ENCODE results near the gene KLF16. TPM values are rescaled to one million over a fixed set of nuclear protein-coding genes. Genes with fewer than 3 reads are reported as not detected.

Gene KLF16
- total RNA-seq, 4 donors from 2014 or later = 1.8 to 6.4 (median 3.4) TPM

GRCh38 chr19:1905110-1905862 is 41.9 kb upstream of the KLF16 start, which contains the start of the genes ADAT3 and SCAMP4:
Gene ADAT3, plus strand, starts transcription at chr19:1905399. Its CDS starts 6,649 bp downstream, at chr19:1912048.
Gene SCAMP4, plus strand, starts transcription at chr19:1905399. Its CDS starts 9,621 bp downstream, at chr19:1915020.
- H3K4me1 ChIP-seq = peaks cover 26 to 56% of the 10 kb centered on the region in 2 donors

GRCh38 chr19:1904860-1905109 is 41.4 kb upstream of the KLF16 start:
- Histone ChIP-seq H3K4me1 (peaks cover 26 to 51% of the 10 kb centered on the region in 2 donors), H3K4me3 (replicated peaks in 1 of 3) (no peak overlapping the region), H3K9me3 (no peaks in the 10 kb centered on the region), H3K27me3 (no peaks in the 10 kb centered on the region), H3K36me3 (no peaks in the 10 kb centered on the region), H3K27ac (peak overlapping the region; percentile 95 to 99 (median 98))
- WGBS, 2 donors = 18 to 54% methylated on average over 5 to 8 of the region's 8 CpGs
- TF ChIP-seq POLR2A (IDR thresholded peaks at IDR 0.05) = no peak
- TF ChIP-seq CTCF (IDR thresholded peaks at IDR 0.05) = no peak
- intact Hi-C loops (cut with DNase I) = no loop called here
- DNase-seq = no peak

More at GRCh38 chr19:1905110-1905862, 41.9 kb upstream of the KLF16 start, which contains the start of the genes ADAT3 and SCAMP4:
- Histone ChIP-seq H3K27me3 (no peaks in the 10 kb centered on the region), H3K27ac (peak within 1 kb of the TSS; percentile 95 to 99 (median 98)), H3K36me3 (no peaks in the 10 kb centered on the region), H3K4me3 (replicated peaks in 1 of 3) (peak within 1 kb of the TSS; percentile 16 to 45 (median 28)), H3K9me3 (no peaks in the 10 kb centered on the region)
- TF ChIP-seq POLR2A (IDR thresholded peaks at IDR 0.05) = peak; percentile 55 to 89
- TF ChIP-seq CTCF (IDR thresholded peaks at IDR 0.05) = no peak
- DNase-seq = peak; percentile 99
- intact Hi-C loops (cut with DNase I) = no loop called here
- 4 to 5% methylated on average over 18 to 20 of the region's 92 CpGs for WGBS, 2 donors

GRCh38 chr19:1902923-1903322 is 39.5 kb upstream of the KLF16 start:
- no peaks in the 10 kb centered on the region for H3K36me3 ChIP-seq
- WGBS, 2 donors = 69 to 78% methylated on average over 6 of the region's 6 CpGs
- no peaks in the 10 kb centered on the region for H3K9me3 ChIP-seq
- DNase-seq = no peak
- no peaks in the 10 kb centered on the region for H3K27me3 ChIP-seq
- peak overlapping the region; percentile 89 to 99 (median 98) for H3K27ac ChIP-seq
- no peak overlapping the region for H3K4me3 ChIP-seq (replicated peaks in 1 of 3)
- H3K4me1 ChIP-seq = peaks cover 26 to 42% of the 10 kb centered on the region in 2 donors
- intact Hi-C loops (cut with DNase I) = no loop called here
- TF ChIP-seq POLR2A (IDR thresholded peaks at IDR 0.05) (no peak), CTCF (IDR thresholded peaks at IDR 0.05) (no peak)

GRCh38 chr19:1901940-1902404 is 38.6 kb upstream of the KLF16 start:
- Histone ChIP-seq H3K27ac (peak overlapping the region in 2 of 3 donors; percentile 3 to 39), H3K27me3 (no peaks in the 10 kb centered on the region), H3K4me1 (peaks cover 29 to 46% of the 10 kb centered on the region in 2 donors), H3K4me3 (replicated peaks in 1 of 3) (no peak overlapping the region), H3K9me3 (no peaks in the 10 kb centered on the region), H3K36me3 (no peaks in the 10 kb centered on the region)
- intact Hi-C loops (cut with DNase I) = no loop called here
- TF ChIP-seq POLR2A (IDR thresholded peaks at IDR 0.05) (no peak), CTCF (IDR thresholded peaks at IDR 0.05) (no peak)
- WGBS, 2 donors = 52 to 57% methylated on average over 16 of the region's 16 CpGs
- DNase-seq = peak; percentile 70 to 72

- no peak overlapping the region for H3K4me3 ChIP-seq (replicated peaks in 1 of 3)
- no peaks in the 10 kb centered on the region for H3K36me3 ChIP-seq
- 92 to 96% methylated on average over 13 of the region's 13 CpGs for WGBS, 2 donors
- H3K9me3 ChIP-seq = no peaks in the 10 kb centered on the region
- peaks cover 3 to 11% of the 10 kb centered on the region in 2 donors for H3K4me1 ChIP-seq
- TF ChIP-seq CTCF (IDR thresholded peaks at IDR 0.05) (no peak), POLR2A (IDR thresholded peaks at IDR 0.05) (no peak)
- DNase-seq = no peak
- H3K27me3 ChIP-seq = no peaks in the 10 kb centered on the region
- H3K27ac ChIP-seq = no peak overlapping the region
- intact Hi-C loops (cut with DNase I) = no loop called here
Observed at GRCh38 chr19:1896508-1896907, 33.1 kb upstream of the KLF16 start.

Data from thyroid gland (tissue), 4 donors.